GM12892 (cell line): ENCODE measurements around the gene SLCO3A1.

Experiments used
- POLR2A ChIP-seq: IDR thresholded peaks from 2 replicates; pipeline ENCODE4 v1.6.1; 2011; ENCODE audit warnings: low read depth, low read length, control low read depth
- POLR2AphosphoS5 ChIP-seq: IDR thresholded peaks from 2 replicates; pipeline ENCODE4 v1.6.1; 2011; ENCODE audit warnings: low read depth, low read length, control low read depth
- TAF1 ChIP-seq: IDR thresholded peaks from 2 replicates; pipeline ENCODE4 v1.6.1; 2011; ENCODE audit warnings: low read depth, mild to moderate bottlenecking, control low read depth, low read length, borderline replicate concordance

DNA sequence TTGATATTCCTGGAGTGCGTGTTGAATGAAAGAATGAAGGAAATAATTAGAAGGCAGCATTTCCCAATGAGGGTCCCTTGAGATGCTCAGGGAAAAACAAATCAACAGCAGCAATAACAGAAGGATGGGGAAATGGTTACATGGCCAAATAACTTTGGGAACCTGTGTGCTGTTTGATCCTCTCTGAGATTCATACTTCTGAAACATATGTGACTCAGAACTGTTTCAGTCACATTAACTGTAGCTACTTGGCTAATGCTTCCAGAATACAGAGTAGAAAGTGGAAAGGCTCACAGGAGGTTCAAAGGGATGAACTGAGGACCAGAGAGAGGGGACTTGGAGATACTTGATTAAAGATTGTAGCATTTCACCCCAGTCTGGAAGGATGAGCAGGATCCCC lies 258.2 kb downstream of the SLCO3A1 start:
- TF ChIP-seq POLR2A (no peak), POLR2AphosphoS5 (no peak), TAF1 (no peak)
